SK-N-SH (cell line): ENCODE results near the gene POLR2B. TPM values are rescaled to one million over a fixed set of nuclear protein-coding genes. Genes with fewer than 3 reads are reported as not detected.

Experiments
- CTCF ChIA-PET: fragments of 300-600, 350-600 bp; formaldehyde crosslinking; extraction: SDS; loops from one replicate; lab custom pipeline; 2021; lab: Yijun Ruan, JAX
- POLR2A ChIA-PET: fragments of 350-600 bp; sonication (Branson Sonifier 250); formaldehyde crosslinking; extraction: SDS; loops from one replicate; lab custom pipeline; 2020; ENCODE audit warnings: antibody characterized with exemption, inconsistent platforms; lab: Yijun Ruan, JAX
- DNase-seq: peaks from one replicate; pipeline ENCODE4 v3.0.0; 2012
- H2AFZ ChIP-seq: fragments of 200-600 bp; sonication (generic); 2 replicates; pipeline ENCODE4 v1.8.1; 2016; ENCODE audit warnings: antibody characterized with exemption, mild to moderate bottlenecking, low read depth
- H3F3A ChIP-seq: fragments of 200-600 bp; sonication (generic); replicated peaks from 2 replicates; pipeline ENCODE3; 2016; ENCODE audit warnings: antibody characterized with exemption, mild to moderate bottlenecking; ENCODE audit not compliant: insufficient read depth
- H3K27ac ChIP-seq, 2 experiments: fragments of 200-500 bp in 1 of 2; fragments of 200-600 bp in 1 of 2; sonication (Bioruptor generic) in 1 of 2; sonication (generic), shearing (Covaris generic) in 1 of 2; 2 replicates each; pipeline versions ENCODE4 v1.5.1 to v1.6.1; 2014 to 2016; ENCODE audit warnings: low read depth in 2 of 2, inconsistent platforms in 1 of 2, low read length in 1 of 2, mild to moderate bottlenecking in 1 of 2, mixed read lengths in 1 of 2
- H3K27me3 ChIP-seq: fragments of 200-600 bp; sonication (generic), shearing (Covaris generic); 2 replicates; pipeline ENCODE4 v1.6.1; 2016; ENCODE audit warnings: mixed run types; ENCODE audit not compliant: insufficient read depth
- H3K36me3 ChIP-seq, 2 experiments: fragments of 200-500 bp in 1 of 2; fragments of 200-600 bp in 1 of 2; sonication (Bioruptor generic) in 1 of 2; sonication (generic) in 1 of 2; replicated peaks in 1 of 2; 2 replicates each; pipeline versions ENCODE3 to v1.5.1; 2014 to 2016; ENCODE audit warnings: low read length in 1 of 2, mild to moderate bottlenecking in 1 of 2; ENCODE audit not compliant: insufficient read depth in 2 of 2, control insufficient read depth in 1 of 2
- H3K4me1 ChIP-seq, 2 experiments: fragments of 200-500 bp in 1 of 2; fragments of 200-600 bp in 1 of 2; sonication (Bioruptor generic) in 1 of 2; sonication (generic), shearing (Covaris generic) in 1 of 2; 2 replicates each; pipeline versions ENCODE4 v1.5.1 to v1.6.1; 2014 to 2016; ENCODE audit warnings: low read depth in 1 of 2, low read length in 1 of 2, mixed run types in 1 of 2; ENCODE audit not compliant: insufficient read depth in 2 of 2, control insufficient read depth in 1 of 2
- H3K4me2 ChIP-seq: fragments of 200-600 bp; sonication (generic), shearing (Covaris generic); 2 replicates; pipeline ENCODE4 v1.6.1; 2017; ENCODE audit warnings: mixed run types
- H3K4me3 ChIP-seq, 2 experiments: fragments of 200-500 bp in 1 of 2; fragments of 200-600 bp in 1 of 2; sonication (Bioruptor generic) in 1 of 2; sonication (generic), shearing (Covaris generic) in 1 of 2; 2 replicates each; pipeline versions ENCODE4 v1.5.1 to v1.8.1; 2014 to 2016; ENCODE audit warnings: low read depth in 2 of 2, inconsistent platforms in 1 of 2, low read length in 1 of 2, mild to moderate bottlenecking in 1 of 2, mixed read lengths in 1 of 2, moderate library complexity in 1 of 2
- H3K79me2 ChIP-seq: fragments of 200-600 bp; sonication (generic); 2 replicates; pipeline ENCODE4 v1.8.1; 2017; ENCODE audit warnings: mild to moderate bottlenecking; ENCODE audit not compliant: insufficient read depth
- H3K9ac ChIP-seq: fragments of 200-600 bp; sonication (generic); 2 replicates; pipeline ENCODE4 v1.6.1; 2017; ENCODE audit warnings: mixed run types
- H3K9me2 ChIP-seq: fragments of 200-600 bp; sonication (generic); 2 replicates; pipeline ENCODE4 v1.6.1; 2017; ENCODE audit warnings: mixed run types
- H3K9me3 ChIP-seq: fragments of 200-600 bp; sonication (generic); 2 replicates; pipeline ENCODE4 v1.6.1; 2017; ENCODE audit warnings: mixed run types, mild to moderate bottlenecking, moderate library complexity
- H4K20me1 ChIP-seq: fragments of 200-600 bp; sonication (generic); 2 replicates; pipeline ENCODE4 v1.6.1; 2017; ENCODE audit warnings: mild to moderate bottlenecking, mixed run types; ENCODE audit not compliant: insufficient read depth
- ELF1 ChIP-seq: IDR thresholded peaks from 2 replicates; pipeline ENCODE4 v1.4.0; 2012
- EP300 ChIP-seq, 2 experiments: IDR thresholded peaks; 2 replicates each; pipeline versions ENCODE4 v1.4.0 to v1.6.1; 2012; ENCODE audit warnings: borderline replicate concordance in 1 of 2, low read depth in 1 of 2, low read length in 1 of 2
- EZH2phosphoT487 ChIP-seq: fragments of 200-600 bp; sonication (generic); IDR thresholded peaks from 2 replicates; pipeline ENCODE4 v1.6.1; 2017; ENCODE audit warnings: low read depth, mixed run types, mild to moderate bottlenecking, antibody characterized with exemption, moderate library complexity, borderline replicate concordance
- FOSL2 ChIP-seq: IDR thresholded peaks from 2 replicates; pipeline ENCODE4 v1.4.0; 2012; ENCODE audit warnings: low read depth, mild to moderate bottlenecking, moderate library complexity, borderline replicate concordance
- FOXM1 ChIP-seq: IDR thresholded peaks from 2 replicates; pipeline ENCODE4 v1.4.0; 2012; ENCODE audit warnings: low read depth, mild to moderate bottlenecking
- GABPA ChIP-seq: IDR thresholded peaks from 2 replicates; pipeline ENCODE4 v1.4.0; 2012; ENCODE audit warnings: low read depth, mild to moderate bottlenecking
- GATA2 ChIP-seq: sonication (generic); formaldehyde crosslinking; IDR thresholded peaks from 2 replicates; pipeline ENCODE4 v1.5.0; 2020; ENCODE audit warnings: mild to moderate bottlenecking, missing genetic modification reagents
- JUND ChIP-seq: IDR thresholded peaks from 2 replicates; pipeline ENCODE4 v1.4.0; 2012
- MEF2A ChIP-seq: IDR thresholded peaks from 2 replicates; pipeline ENCODE4 v1.4.0; 2012; ENCODE audit warnings: low read depth, borderline replicate concordance
- NFIC ChIP-seq: IDR thresholded peaks from 2 replicates; pipeline ENCODE4 v1.4.0; 2012; ENCODE audit warnings: borderline replicate concordance
- RCOR1 ChIP-seq: fragments of 150-350 bp; IDR thresholded peaks from 2 replicates; pipeline ENCODE4 v1.6.1; 2017; ENCODE audit warnings: antibody characterized with exemption, low read length
- REST ChIP-seq: IDR thresholded peaks from 2 replicates; pipeline ENCODE4 v1.6.1; 2012; ENCODE audit warnings: mild to moderate bottlenecking, low read depth, low read length, moderate library complexity
- TEAD4 ChIP-seq: IDR thresholded peaks from 2 replicates; pipeline ENCODE4 v1.4.0; 2012; ENCODE audit warnings: mild to moderate bottlenecking, borderline replicate concordance; ENCODE audit not compliant: insufficient read depth
- USF2 ChIP-seq: fragments of 150-350 bp; IDR thresholded peaks from 2 replicates; pipeline ENCODE4 v1.6.1; 2017; ENCODE audit warnings: antibody characterized with exemption, low read length, low read depth, borderline replicate concordance
- ZBTB33 ChIP-seq: IDR thresholded peaks from 2 replicates; pipeline ENCODE4 v1.4.0; 2012; ENCODE audit warnings: low read depth, borderline replicate concordance
- WGBS: methylation state at CpG from one replicate; pipeline ENCODE4 v1.1.6; 2017; ENCODE audit warnings: low lambda C conversion rate; 5-methylcytosine and 5-hydroxymethylcytosine counted together
- polyA plus RNA-seq, 3 experiments: library from polyadenylated mRNA; depleted of rRNA; stranded (reverse); fragments of >200 nt; gene quantifications; 2 replicates each; pipeline ENCODE4 v1.2.3, GENCODE V29; 2012
- TF ChIP-seq, protein P1 (sequence below): IDR thresholded peaks from 2 replicates; pipeline ENCODE4 v1.4.0; 2012; ENCODE audit warnings: low read depth

POLR2B gene
- polyA plus RNA-seq, 1 of the 3 experiments (the other 2 are of a cell fraction), result 58.5 TPM

- no peak for TF ChIP-seq FOSL2
- TF ChIP-seq, protein P1, sequence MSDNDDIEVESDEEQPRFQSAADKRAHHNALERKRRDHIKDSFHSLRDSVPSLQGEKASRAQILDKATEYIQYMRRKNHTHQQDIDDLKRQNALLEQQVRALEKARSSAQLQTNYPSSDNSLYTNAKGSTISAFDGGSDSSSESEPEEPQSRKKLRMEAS, result no peak
- TF ChIP-seq REST, result no peak
- no peak for TF ChIP-seq JUND
- TF ChIP-seq MEF2A, result no peak
- no peak for TF ChIP-seq ELF1
- TF ChIP-seq USF2, result no peak
- TF ChIP-seq EZH2phosphoT487, result no peak
- TF ChIP-seq TEAD4, result no peak
- no peak for TF ChIP-seq NFIC
- no peak for TF ChIP-seq GABPA
- TF ChIP-seq EP300 (IDR thresholded peaks at IDR 0.05; ENCODE audit: borderline replicate concordance in 1 of 2, low read depth in 1 of 2, low read length in 1 of 2), result no peak
- TF ChIP-seq GATA2 (CRISPR knock-in tag), result no peak
- no peak for TF ChIP-seq FOXM1
- TF ChIP-seq ZBTB33, result no peak
- no peak for TF ChIP-seq RCOR1
- Histone ChIP-seq H3K4me3 (no peak overlapping the region), H3K27me3 (no peaks in the 10 kb centered on the region), H3K9ac (no peak overlapping the region), H2AFZ (no peak overlapping the region), H3K9me3 (0 out of 2 replicates have a peak, but pooled peaks cover 6% of the 10 kb centered on the region), H4K20me1 (peaks cover 13% of the 10 kb centered on the region), H3K36me3 (peaks cover 33 to 44% of the 10 kb centered on the region in 2 experiments), H3K9me2 (no peaks in the 10 kb centered on the region), H3K79me2 (peaks cover 56% of the 10 kb centered on the region), H3K4me2 (no peak overlapping the region), H3F3A (peaks cover 15% of the 10 kb centered on the region), H3K4me1 (peaks cover 0 to 10% of the 10 kb centered on the region in 2 experiments; a peak in 1 of 4 replicates), H3K27ac (no peak overlapping the region)
- POLR2A ChIA-PET, result no interaction called here
- no peak for DNase-seq
- 100% methylated on average over 3 of the region's 3 CpGs for WGBS
- CTCF ChIA-PET, result no interaction called here
Observed at GRCh38 chr4:56973336-56973735, 5.4 kb upstream of the POLR2B start.
